Activated CD8-positive, alpha-beta memory T cell treated with anti-CD3 and anti-CD28 coated beads, Interleukin-2, amount 50 U/mL, for 24 hours (primary cell): ENCODE measurements around the gene CKS1B.
A peak's percentile ranks its signal among the peaks of the same experiment; 100 is the strongest.

Experiments used
- DNase-seq: peaks from one replicate; pipeline ENCODE4 v3.0.0-alpha.2; 2020; ENCODE audit errors: extremely low read depth

The CKS1B gene

DNA sequence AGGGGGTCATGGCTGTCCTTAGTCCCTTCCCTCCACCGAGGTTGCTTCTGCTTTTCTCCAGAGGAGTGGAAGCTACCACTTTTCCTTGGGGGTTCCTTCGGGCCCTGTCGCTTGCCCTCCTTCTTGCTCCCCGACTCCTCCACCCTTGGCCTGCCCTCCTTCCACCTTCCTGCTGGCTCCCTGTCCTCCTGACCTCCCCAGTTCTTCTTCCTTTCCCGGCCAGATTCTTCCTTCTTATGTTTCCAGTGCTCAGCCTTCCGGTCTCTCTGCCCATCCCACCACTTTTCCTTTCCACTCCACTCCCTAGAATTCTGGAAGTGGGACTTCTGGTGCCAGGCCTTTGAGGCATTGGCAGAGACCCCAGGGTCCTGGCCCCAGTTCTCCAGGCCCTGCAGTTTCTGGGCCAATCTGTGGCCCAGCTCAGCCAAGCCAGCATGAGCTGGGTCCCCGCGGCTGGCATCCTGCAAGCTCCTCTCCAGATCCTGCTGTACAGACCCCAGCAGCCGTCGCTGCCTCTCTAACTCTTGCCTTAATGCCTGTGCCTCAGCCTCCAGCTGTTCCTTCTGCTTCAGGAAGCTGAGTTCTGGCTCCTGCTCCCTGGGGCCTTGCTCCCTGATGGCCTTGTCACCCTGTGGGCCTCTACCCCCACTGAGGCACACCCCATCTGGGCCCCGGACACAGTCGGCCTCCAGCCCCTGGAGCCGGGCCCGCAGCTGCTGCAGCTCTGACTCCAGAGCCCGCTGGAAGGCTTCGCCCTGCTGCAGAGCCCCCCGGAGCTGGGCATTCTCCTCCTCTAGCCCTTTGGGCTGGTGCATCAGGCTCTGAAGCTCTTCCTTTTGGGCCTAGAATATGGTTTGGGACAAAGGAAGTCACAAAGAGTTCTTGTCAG, 28.3 kb upstream of the CKS1B start:
- no peak for DNase-seq

- no peak for DNase-seq
Observed at GRCh38 chr1:154948079-154948478, 26.4 kb upstream of the CKS1B start.

DNA sequence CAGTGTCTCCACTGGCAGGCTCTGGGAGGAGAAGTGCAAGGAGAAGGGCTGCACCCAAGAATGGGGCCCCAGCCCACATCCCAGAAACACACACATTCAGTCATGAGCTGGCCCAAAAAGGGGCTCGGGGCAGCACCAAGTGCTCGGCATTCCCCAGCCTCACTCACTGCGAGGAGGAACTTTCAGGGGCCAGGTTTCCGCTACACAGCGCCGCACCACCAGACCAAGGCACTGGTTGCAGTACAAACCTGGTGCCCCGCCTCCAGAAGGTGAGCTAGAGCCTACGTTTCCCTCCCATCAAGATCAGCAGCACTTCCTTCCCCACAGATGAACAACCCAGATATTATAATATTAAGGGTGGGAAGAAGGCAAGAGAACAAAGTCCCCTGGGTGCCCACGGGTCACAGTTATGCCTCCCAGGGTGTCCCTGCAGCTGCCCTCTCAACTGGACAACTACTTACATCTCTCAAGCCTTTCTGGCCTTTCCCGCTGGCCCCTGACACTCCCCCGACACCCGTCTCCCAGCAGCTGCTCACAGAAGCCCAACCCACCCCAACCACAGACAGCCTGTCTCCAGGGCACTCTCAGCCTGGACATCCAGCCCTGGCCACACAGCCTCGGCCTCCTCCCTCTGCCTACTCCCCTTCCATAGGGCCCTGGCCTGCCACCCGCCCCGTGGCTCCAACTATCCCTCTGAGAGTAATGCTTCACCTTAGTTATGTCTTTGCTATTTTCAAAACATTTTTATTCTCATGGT, 22.4 kb upstream of the CKS1B start:
- no peak for DNase-seq

GRCh38 chr1:154952664-154953063, 21.8 kb upstream of the CKS1B start:
- DNase-seq: no peak

DNA sequence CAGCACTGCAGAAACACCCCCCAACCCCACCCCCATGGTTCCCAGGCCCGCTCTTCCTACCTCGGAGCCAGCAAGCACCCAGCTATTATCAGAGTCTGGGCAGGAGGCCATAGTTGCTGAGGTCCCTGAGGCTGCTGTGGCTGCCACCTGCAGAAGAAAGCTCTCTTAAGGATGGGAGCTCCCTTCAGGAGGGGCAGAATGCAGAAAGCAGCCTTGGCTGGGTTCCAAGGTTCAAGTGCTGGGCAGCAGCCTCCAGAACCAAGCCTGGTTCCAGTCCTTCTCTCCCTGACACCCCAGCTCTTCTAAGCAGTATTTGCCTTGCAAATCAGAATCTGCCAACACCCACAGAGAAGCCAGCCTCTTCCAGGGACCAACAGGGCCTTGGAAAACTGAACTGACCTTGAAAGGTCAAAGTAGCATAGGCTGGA, 20.9 kb upstream of the CKS1B start:
- DNase-seq: no peak

- no peak for DNase-seq
Observed at GRCh38 chr1:154954541-154954940, 19.9 kb upstream of the CKS1B start.

GRCh38 chr1:154955039-154955717, 19.3 kb upstream of the CKS1B start:
- peak; percentile 65 for DNase-seq

DNA sequence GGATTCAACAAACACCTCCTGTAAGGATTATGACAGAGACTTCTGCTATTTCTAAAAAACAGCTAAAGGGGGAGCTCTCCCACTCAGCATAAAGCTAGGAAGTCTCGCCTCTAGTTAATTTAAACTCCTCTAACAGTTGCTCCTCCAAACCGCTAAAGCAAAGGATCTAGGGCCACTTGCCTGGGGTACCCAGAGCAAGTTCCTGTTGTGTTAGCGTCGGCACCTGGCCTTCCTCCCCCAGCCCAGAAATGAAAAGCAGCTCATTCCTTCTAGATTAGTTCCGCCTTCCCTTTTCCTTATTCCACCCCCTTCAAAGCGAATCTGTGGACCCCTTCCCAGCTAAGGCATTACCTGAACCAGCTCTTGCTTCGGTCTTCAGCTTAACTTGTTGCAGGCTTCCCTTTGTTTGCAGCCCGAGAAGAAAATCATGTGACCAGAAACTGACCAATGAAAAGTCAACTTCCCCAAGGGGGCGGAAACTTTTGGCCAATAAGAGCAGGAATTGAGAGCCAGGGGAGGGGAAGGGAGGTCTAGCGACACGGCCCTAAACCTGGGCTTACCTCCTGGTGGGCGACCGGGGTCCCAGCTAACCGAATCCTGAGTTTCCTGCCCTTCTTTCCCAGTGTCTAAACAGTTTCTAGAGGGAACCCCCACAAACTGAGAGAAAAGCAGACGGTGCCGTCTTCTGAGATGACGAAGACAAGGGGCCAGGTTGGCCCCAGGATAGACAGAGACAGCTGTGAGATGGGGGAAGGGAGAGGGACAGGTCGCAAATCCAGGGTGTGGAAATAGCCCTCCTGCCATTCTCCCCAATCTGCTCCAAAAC, 18.6 kb upstream of the CKS1B start, which contains the start of gene PBXIP1:
PBXIP1 (minus strand) TSS at position 382 of the 826 bp plus-strand sequence. CDS start 2,378 bp downstream, outside the sequence.
- peak; percentile 64 for DNase-seq

GRCh38 chr1:154956544-154956941, 17.9 kb upstream of the CKS1B start:
- no peak for DNase-seq

DNA sequence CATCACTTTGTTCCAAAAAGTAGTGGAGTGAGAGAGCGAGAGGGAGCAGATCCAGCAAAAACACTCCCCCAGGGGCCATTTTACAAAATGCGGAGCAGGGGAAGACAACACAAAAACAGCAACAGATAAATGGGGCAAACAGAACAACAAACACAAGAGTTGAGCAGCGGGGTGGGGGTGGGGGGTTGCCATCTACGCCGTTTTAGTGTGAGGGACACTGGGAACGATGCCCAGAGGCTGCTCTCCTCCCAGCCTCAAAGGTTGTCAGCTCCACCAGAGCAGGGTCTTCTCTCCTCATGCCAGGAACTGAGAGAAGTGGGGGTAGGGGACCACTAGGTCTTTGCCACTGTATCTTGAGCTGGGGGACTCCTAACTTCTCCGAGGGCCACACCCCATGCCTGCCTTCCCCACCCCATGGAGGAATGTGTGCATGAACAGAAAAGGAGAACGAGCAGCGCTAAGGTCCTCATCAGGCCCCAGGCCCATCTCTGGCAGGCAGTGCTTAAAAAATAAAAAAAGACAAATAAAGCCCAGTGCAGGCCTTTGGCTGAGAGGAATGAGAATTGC, 17.3 kb upstream of the CKS1B start:
- DNase-seq: no peak

GRCh38 chr1:154958036-154958435, 16.4 kb upstream of the CKS1B start:
- DNase-seq: no peak

- no peak for DNase-seq
Observed at GRCh38 chr1:154958681-154959425, 15.6 kb upstream of the CKS1B start.

DNA sequence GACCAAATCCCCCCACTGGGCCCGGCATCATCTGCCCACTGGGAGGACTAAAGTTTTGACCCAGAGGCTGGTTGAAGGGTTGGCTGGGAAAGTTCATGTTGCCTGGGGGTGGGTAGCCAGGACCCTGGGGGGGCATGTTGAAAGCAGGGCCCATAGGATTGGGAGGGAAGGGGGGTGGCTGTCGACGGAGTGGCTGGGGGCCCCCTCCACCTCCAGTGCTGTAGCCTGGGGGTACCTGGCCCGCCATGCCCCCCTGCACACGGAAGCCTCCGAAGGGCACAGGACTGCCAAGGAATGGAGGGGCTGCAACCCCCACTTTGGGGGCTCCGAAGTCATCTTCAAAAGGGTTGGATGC, 15.1 kb upstream of the CKS1B start:
- no peak for DNase-seq

GRCh38 chr1:154960446-154961136, 13.9 kb upstream of the CKS1B start:
- no peak for DNase-seq

- peak; percentile 58 for DNase-seq
Observed at GRCh38 chr1:154961207-154962155, 13.0 kb upstream of the CKS1B start, which contains the start of gene PYGO2. Gene PYGO2, minus strand, starts transcription at chr1:154961782. Its CDS starts 206 bp downstream, at chr1:154961576.

DNA sequence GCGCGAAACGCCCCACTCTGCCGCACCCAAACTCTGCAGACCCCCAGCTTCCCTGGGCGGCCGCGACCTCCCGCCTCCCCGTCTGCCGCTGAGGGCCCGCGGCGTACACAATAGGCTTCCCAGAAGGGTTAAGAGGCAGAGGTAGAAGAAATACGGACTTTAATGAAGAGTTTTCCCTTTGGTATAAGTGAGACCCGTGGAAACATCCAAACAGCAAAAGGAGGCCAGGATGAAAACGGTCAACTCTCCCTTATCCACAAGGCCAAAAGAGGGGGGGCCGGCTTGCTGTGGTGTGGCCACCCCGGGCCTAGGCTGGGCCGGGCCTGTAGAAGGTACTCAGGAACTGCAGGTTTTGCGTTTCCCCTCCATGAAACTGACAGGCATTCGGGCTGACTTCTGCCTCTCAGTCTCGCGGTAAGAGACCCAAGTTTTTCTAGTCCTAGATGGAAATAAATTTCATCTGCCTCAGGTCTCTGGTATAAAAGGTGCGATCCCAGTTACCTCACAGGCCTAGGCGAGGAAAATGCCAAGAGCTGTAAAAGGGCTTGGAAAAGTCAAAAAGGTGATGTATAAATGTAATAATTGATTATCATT, 12.2 kb upstream of the CKS1B start:
- DNase-seq: no peak

- DNase-seq: no peak
Observed at GRCh38 chr1:154962795-154963330, 11.6 kb upstream of the CKS1B start.

GRCh38 chr1:154963643-154964042, 10.8 kb upstream of the CKS1B start:
- no peak for DNase-seq
